ENCODE measurements around the gene CDC6.
A peak's percentile ranks its signal among the peaks of the same experiment; 100 is the strongest.

The CDC6 gene

GRCh38 chr17:40287494-40288369 is at the start of gene CDC6:
Gene CDC6, plus strand, starts transcription at chr17:40287879. Its CDS starts 1,542 bp downstream, at chr17:40289421.
- peak; percentile 98 for DNase-seq (ENCODE audit: low spot score)

DNA sequence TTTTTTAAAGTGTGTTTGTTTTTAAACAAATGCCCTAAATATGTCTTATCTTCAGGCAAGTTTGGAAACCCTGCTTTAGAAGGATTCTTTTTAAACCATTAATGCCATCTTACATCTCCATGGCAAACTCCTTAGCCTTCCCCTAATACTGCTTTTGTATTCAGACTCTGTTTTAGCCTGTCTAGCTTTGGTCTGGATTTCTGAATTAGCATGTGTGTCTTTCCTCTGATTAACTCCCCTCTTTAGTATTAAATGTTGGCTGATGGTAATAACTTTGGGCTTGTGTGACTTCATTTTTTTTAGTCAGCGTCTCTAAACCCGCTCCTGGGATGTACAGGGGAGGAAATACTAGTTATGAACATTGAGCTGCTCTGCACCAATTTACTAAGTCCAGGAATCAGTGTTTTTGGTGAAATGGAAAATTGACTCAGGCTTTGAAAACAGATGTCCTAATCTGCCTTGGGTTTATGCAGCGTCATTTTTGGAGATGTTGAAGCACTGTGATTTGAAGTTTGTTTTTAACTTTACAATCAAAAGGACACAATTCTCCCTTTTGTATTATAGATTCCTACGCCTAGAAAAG is 46.3 kb upstream of the CDC6 start:
- DNase-seq (ENCODE audit: low spot score), result peak; percentile 31

DNA sequence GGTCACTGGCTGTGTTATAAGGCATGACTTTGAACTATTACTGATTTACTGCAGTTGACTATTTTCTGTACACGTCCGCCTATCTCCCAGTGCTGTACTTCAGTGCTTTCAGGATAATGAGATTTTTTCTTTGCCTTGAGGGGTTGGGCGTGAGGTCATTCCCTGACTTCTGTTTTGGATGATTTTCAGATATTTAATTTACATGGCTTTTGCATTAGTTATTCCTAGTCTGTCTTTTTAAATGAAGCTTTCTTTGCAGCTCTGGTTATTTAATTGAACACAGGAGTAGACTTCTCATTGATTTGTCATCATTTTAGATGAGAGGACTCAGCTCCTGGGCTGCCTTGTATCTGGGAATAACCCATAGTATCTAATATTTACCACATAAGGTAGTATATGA is 44.9 kb upstream of the CDC6 start:
- DNase-seq (ENCODE audit: low spot score), result peak; percentile 21

- DNase-seq (ENCODE audit: low spot score), result peak; percentile 38
Observed at GRCh38 chr17:40243761-40244160, 43.9 kb upstream of the CDC6 start.

DNA sequence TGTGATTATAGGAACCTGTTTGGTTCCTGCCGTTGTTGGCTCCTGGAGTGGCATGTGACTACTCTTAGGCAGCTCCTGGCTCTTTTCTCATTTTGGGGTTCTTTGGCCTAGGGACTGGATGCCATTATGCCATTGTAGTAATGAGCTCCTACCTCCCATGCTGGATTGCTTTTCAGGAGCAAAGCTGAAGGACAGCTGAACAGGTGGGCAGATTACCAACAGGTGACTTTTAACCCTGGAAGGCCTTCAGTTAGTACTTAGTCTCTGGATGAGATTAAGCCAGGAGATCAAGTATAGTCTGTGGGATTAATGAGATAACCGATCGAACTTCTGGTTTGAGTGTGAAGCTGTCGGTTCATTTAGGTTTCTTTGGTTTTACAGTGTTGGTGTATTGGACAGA is 43.4 kb upstream of the CDC6 start:
- DNase-seq (ENCODE audit: low spot score), result no peak

- DNase-seq (ENCODE audit: low spot score), result no peak
Observed at GRCh38 chr17:40247926-40248495, 39.7 kb upstream of the CDC6 start.

DNA sequence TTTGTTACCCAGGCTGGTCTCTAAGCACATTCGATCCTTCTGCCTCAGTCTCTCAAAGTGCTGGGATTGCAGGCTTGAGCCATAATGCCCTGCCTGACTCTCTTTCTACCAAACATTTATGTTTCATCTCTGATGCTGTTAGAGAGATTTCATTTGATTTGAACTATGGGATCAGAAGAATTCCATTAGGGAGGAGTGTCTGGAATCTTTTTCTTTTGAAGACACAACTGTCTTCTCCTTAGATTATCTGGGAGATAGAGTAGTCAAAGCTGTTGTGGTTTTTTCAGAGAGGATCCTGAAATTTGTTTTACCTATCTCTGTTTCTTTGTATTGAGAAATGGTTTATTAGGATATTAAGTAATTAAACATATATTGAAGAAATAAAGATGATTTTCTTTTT is 39.2 kb upstream of the CDC6 start:
- DNase-seq (ENCODE audit: low spot score), result no peak

- peak; percentile 91 for DNase-seq (ENCODE audit: low spot score)
Observed at GRCh38 chr17:40251576-40251975, 36.1 kb upstream of the CDC6 start.

DNA sequence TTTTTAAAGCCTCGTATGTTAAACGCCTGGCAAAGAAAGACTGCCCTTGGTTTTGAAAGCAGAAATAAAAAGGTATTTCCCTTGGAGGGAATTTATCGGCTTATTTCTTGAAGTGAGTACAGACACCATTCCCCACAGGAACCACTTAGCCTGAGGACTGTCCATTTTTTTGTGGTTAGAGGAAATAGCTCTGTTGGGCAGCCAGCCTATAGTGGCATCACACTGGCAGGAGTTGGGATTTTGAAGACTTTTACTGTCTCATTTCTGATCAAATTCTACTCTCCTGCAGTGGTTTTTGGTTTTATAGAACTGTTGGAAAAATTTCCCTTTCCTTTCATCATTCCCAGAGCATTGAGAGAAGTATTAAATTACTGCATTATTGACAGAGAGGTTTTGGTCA is 34.1 kb upstream of the CDC6 start:
- DNase-seq (ENCODE audit: low spot score), result no peak

DNA sequence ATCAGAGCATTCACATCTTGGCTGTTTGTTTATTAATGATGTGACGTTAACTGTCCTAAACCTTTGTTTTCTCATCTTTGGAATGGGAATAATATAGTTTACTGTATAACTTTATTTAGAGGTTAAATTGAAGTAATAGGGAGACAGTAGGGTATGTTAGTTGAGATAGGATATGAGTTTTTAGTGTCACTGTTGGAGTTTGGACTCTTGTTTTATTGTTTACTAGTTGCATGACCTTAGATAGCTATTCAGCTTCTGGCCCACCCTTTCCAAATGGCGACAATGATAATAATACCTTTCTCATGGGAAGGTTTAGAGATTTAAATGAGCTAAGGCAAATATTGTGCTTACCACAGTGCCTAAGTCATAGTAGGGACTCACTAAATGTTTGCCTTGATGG is 28.2 kb upstream of the CDC6 start:
- no peak for DNase-seq (ENCODE audit: low spot score)

DNA sequence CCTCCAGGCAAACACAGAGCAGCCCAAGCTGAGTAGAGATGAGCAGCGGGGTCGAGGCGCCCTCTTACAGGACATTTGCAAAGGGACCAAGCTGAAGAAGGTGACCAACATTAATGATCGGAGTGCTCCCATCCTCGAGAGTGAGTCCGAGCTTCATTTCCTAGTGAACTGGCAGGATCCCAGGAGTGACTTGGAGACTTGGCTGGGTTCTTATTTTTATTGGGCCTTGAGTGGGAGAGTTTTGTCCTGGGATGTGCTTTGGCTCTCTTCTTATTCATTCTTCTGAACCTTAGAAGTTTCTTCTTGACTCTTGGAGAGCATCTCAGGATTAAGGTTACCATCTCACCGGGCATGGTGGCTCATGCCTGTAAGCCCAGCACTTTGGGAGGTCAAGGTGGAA is 27.2 kb upstream of the CDC6 start:
- DNase-seq (ENCODE audit: low spot score), result no peak

DNA sequence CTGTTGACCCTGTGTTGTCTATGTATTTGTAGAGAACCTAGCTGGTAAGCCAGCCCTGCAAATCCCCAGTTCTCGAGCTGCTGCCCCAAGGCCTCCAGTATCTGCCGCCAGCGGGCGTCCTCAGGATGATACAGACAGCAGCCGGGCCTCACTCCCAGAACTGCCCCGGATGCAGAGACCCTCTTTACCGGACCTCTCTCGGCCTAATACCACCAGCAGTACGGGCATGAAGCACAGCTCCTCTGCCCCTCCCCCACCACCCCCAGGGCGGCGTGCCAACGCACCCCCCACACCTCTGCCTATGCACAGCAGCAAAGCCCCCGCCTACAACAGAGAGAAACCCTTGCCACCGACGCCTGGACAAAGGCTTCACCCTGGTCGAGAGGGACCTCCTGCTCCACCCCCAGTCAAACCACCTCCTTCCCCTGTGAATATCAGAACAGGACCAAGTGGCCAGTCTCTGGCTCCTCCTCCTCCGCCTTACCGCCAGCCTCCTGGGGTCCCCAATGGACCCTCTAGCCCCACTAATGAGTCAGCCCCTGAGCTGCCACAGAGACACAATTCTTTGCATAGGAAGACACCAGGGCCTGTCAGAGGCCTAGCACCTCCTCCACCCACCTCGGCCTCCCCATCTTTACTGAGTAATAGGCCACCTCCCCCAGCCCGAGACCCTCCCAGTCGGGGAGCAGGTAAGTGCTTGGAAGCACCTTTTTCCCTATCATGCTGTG is 23.1 kb upstream of the CDC6 start:
- DNase-seq (ENCODE audit: low spot score), result no peak

- no peak for DNase-seq (ENCODE audit: low spot score)
Observed at GRCh38 chr17:40265337-40265736, 22.3 kb upstream of the CDC6 start.

DNA sequence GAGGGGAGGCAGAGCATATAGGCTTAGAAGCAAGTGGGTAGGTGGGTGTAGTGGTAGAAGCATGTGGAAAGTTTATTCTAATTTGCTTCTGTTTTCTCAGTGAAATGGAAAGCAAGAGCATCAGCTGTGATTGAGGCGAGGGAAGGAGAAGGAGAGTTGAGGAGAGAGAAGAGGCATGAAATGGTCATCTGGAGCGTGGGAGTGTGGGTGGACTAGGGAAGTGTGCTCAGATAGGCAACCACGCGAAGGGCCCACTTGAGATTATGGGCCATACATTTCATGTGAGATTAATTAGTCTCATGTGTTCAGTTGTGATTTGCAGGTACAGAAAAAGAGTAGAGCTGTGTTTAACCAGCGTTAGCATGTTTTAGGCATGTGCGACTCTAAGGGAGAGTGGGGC is 20.8 kb upstream of the CDC6 start:
- no peak for DNase-seq (ENCODE audit: low spot score)

- no peak for DNase-seq (ENCODE audit: low spot score)
Observed at GRCh38 chr17:40268141-40268712, 19.5 kb upstream of the CDC6 start.

DNA sequence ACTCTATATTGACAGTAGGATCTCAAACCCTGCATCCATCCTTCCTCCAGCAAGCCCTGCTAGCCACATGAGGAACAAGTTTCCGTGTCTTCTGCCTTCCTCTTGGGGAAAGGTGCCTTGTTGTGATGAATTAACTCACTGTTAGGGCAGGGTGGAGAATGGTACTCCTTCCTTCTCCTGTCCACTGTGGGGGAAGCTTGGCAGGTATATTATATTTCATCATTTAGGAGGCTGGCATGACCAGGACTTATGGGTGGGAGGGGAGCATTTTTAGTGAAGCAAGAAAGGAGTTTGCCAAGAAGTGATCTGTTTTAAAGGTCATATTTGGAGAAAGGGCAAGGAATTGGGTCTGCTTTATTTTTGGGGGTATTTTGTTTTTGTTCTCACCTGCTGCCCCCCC is 9.3 kb upstream of the CDC6 start:
- DNase-seq (ENCODE audit: low spot score), result no peak

GRCh38 chr17:40279402-40279801 is 8.3 kb upstream of the CDC6 start:
- DNase-seq (ENCODE audit: low spot score), result no peak

DNA sequence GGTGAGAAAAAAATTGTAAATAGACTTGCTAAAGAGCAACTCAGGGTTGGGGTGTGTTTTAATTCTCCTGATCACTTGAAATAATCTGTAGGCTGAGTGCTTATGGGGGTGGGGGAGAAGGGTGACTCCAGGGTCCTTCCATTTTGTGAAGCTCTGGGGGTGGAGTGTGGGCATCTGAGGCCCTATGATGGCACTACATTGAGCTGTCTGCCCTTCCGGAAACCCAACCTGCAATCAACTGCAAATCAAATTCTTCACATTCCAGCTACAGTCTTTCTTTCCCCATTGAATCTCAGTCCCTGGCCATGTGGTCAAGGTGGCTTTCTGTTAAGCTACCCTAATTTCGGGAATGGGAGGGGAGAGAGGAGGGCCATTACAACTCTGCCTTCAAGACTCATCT is 6.0 kb upstream of the CDC6 start:
- DNase-seq (ENCODE audit: low spot score), result no peak

GRCh38 chr17:40283662-40284061 is 4.0 kb upstream of the CDC6 start:
- DNase-seq (ENCODE audit: low spot score), result peak; percentile 86

DNA sequence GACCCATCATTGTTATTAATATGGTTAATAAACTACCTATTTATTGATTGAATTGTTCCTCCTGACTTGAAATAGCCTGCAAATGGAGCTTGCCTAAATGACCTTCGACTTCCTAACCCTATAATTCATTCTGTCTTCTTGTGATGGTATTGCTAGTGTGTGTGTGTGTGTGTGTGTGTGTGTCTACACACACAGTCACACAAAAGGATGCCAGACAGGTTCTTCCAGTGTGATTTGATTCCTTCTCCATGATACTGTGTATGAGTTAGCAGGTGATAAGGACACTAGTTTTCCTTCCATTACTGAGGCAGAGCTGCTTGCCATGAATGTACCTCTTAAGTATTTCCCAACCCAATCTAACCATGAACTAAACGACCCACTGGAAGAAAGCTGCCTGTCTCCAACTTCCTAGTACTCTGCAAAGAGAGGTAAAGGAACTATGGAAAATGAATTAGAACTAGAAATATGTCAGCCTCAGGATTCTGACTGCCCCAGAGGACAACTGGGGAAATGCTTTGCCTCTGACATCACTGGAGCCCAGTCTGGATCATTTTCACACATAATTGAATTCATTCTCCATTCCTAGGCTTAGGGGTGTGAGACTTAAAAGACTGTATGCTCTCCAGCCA is 3.5 kb upstream of the CDC6 start:
- DNase-seq (ENCODE audit: low spot score), result peak; percentile 76

DNA sequence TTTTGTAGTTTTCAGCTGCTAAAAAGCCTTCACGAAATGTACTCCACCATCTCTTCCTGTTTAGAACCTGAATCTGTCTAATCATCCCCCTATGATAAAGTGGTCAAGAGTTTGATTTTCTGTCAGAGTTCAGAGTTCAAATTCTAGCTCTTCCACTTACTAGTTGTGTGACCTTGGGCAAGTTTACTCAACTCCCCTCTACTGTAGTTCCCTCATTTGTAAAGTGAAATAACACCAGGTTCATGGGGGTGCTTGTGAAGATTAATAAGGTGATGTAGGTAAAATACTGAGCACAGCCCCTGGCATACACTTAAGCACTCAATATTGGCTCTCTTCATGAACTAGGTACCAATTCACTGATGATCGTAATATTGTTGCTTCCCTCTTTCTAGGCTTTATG is 1.2 kb upstream of the CDC6 start:
- no peak for DNase-seq (ENCODE audit: low spot score)

GRCh38 chr17:40287159-40287493 is 553 bp upstream of the CDC6 start:
- no peak for DNase-seq (ENCODE audit: low spot score)

Measured in AG08395 (cell line).